ENCODE results near the gene CELA3B. TPM values are rescaled to one million over a fixed set of nuclear protein-coding genes. Genes with fewer than 3 reads are reported as not detected.

The CELA3B gene
- total and polyA plus RNA-seq, 7 donors: 0.20 to 6.9 (median 6.0) TPM; not detected in 4

GRCh38 chr1:21939650-21940374 is 37.0 kb upstream of the CELA3B start:
- H3K36me3 ChIP-seq: no peaks in the 10 kb centered on the region
- no peak for TF ChIP-seq POLR2A (IDR thresholded peaks at IDR 0.05)
- TF ChIP-seq CTCF (IDR thresholded peaks at IDR 0.05): peak in 2 of 4 experiments; percentile 59 to 69
- TF ChIP-seq EP300 (IDR thresholded peaks at IDR 0.05): peak in 1 of 4 donors; percentile 14
- peak; percentile 48 to 85 (median 81) for TF ChIP-seq POLR2AphosphoS5 (IDR thresholded peaks at IDR 0.05)
- no peaks in the 10 kb centered on the region for H3K9me3 ChIP-seq
- no peaks in the 10 kb centered on the region for H3K27me3 ChIP-seq
- peaks cover 3 to 86% (median 81%) of the 10 kb centered on the region in 4 donors for H3K4me1 ChIP-seq
- no peak overlapping the region for H3K4me3 ChIP-seq
- WGBS, 2 donors: 39 to 41% methylated on average over 9 of the region's 9 CpGs
- peak; percentile 96 for DNase-seq
- intact Hi-C loops (cut with DNase I): loop anchor here (10.0 kb wide), 2 partner anchors 75 to 605 kb away; no protein-coding TSS in a partner anchor
- H3K27ac ChIP-seq: peak overlapping the region; percentile 92 to 99 (median 96)

- Histone ChIP-seq H3K4me1 (peaks cover 3 to 82% (median 76%) of the 10 kb centered on the region in 4 donors), H3K36me3 (no peaks in the 10 kb centered on the region), H3K9me3 (no peaks in the 10 kb centered on the region), H3K27ac (peak overlapping the region; percentile 92 to 99 (median 96)), H3K27me3 (no peaks in the 10 kb centered on the region), H3K4me3 (no peak overlapping the region)
- TF ChIP-seq EP300 (IDR thresholded peaks at IDR 0.05) (no peak), POLR2A (IDR thresholded peaks at IDR 0.05) (no peak), CTCF (IDR thresholded peaks at IDR 0.05) (no peak), POLR2AphosphoS5 (IDR thresholded peaks at IDR 0.05) (no peak)
- WGBS, 2 donors: 98 to 99% methylated on average over 2 of the region's 2 CpGs
- intact Hi-C loops (cut with DNase I): loop anchor here (10.0 kb wide), 1 partner anchor 76 kb away; no protein-coding TSS in a partner anchor
- no peak for DNase-seq
Measured at GRCh38 chr1:21940492-21940891, 36.3 kb upstream of the CELA3B start.

- no peaks in the 10 kb centered on the region for H3K36me3 ChIP-seq
- no peak for DNase-seq
- no peaks in the 10 kb centered on the region for H3K9me3 ChIP-seq
- no peaks in the 10 kb centered on the region for H3K27me3 ChIP-seq
- TF ChIP-seq POLR2A (IDR thresholded peaks at IDR 0.05) (no peak), EP300 (IDR thresholded peaks at IDR 0.05) (no peak), CTCF (IDR thresholded peaks at IDR 0.05) (no peak), POLR2AphosphoS5 (IDR thresholded peaks at IDR 0.05) (no peak)
- H3K27ac ChIP-seq: peak overlapping the region; percentile 92 to 99 (median 96)
- H3K4me1 ChIP-seq: peaks cover 3 to 74% (median 72%) of the 10 kb centered on the region in 4 donors
- intact Hi-C loops (cut with DNase I): loop anchor here (10.0 kb wide), 1 partner anchor 77 kb away; no protein-coding TSS in a partner anchor
- WGBS, 2 donors: 85% methylated on average over 5 of the region's 5 CpGs
- no peak overlapping the region for H3K4me3 ChIP-seq
Measured at GRCh38 chr1:21941370-21941769, 35.5 kb upstream of the CELA3B start.

- intact Hi-C loops (cut with DNase I): loop anchor here (2.0 to 10.0 kb wide), 2 partner anchors 46 to 78 kb away; no protein-coding TSS in a partner anchor
Measured at GRCh38 chr1:21942464-21942863, 34.4 kb upstream of the CELA3B start.

More at GRCh38 chr1:21942464-21942863, 34.4 kb upstream of the CELA3B start:
- WGBS, 2 donors: 80 to 84% methylated on average over 10 of the region's 10 CpGs
- Histone ChIP-seq H3K27me3 (no peaks in the 10 kb centered on the region), H3K27ac (peak overlapping the region; percentile 92 to 99 (median 96)), H3K4me3 (peak overlapping the region in 1 of 4 donors; percentile 3), H3K4me1 (peaks cover 3 to 77% (median 71%) of the 10 kb centered on the region in 4 donors), H3K36me3 (no peaks in the 10 kb centered on the region), H3K9me3 (no peaks in the 10 kb centered on the region)
- DNase-seq: no peak
- TF ChIP-seq CTCF (IDR thresholded peaks at IDR 0.05): no peak
- no peak for TF ChIP-seq EP300 (IDR thresholded peaks at IDR 0.05)
- TF ChIP-seq POLR2A (IDR thresholded peaks at IDR 0.05): no peak
- peak in 1 of 4 donors; percentile 22 for TF ChIP-seq POLR2AphosphoS5 (IDR thresholded peaks at IDR 0.05)

Data from sigmoid colon (tissue), 7 donors.